ENCODE data around the gene CYBB.

- TF ChIP-seq CTCF (IDR thresholded peaks at IDR 0.05) (no peak), ZFX (IDR thresholded peaks at IDR 0.05; ENCODE audit: borderline replicate concordance) (no peak)
These were observed 30.1 kb downstream of the CYBB start for GRCh38 chrX:37809970-37810369.
